Brain pericyte (primary cell): Measurements from ENCODE around the gene TMPRSS11A.

Experiments
- DNase-seq: peaks from one replicate; pipeline ENCODE4 v3.0.0-alpha.2; 2012; ENCODE audit warnings: low read depth, low spot score

Gene TMPRSS11A

DNA sequence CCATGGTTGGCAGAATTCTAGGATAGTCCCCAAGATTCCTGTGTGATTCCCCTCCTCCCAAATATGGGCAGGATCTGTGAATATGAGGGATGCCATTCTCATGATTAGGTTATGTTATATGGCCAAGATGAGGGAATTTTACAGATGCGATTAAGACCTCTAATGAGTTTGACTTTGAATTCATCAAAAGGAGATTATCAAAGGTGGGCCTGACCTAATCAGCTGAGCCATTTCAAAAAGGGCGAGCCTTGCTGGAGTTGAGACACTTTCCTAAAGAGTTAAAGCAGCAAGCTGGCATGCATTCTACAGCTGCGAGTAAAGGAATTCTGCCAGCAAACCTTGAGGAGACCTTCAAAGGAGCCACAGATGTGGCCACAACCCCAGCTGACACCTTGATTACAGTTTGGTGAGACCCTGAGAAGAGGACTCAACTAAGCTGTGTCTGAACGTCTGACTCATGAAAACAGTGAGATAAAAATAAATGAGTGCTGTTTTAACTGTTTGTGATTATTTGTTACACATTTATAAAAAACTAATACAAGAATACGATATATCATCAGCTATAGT is 47.8 kb downstream of the TMPRSS11A start:
- DNase-seq = no peak

DNA sequence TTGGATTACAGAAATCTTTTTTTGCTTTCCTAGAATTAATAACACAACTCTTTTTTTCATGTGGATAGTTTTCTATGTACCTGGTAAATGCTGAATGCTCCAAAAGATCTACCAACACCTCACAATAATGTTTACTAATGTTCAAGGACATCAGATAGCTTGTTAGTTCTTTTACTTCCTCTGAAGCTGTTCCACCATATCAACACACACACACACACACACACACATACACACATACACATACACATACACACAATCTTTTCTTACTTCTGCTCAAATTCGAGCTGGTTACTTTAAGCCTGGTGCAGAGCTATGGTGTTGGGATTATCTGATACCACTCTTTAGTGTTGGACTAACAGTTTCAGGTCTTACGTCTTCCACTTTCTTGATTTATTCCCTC is 51.2 kb downstream of the TMPRSS11A start:
- no peak for DNase-seq

DNA sequence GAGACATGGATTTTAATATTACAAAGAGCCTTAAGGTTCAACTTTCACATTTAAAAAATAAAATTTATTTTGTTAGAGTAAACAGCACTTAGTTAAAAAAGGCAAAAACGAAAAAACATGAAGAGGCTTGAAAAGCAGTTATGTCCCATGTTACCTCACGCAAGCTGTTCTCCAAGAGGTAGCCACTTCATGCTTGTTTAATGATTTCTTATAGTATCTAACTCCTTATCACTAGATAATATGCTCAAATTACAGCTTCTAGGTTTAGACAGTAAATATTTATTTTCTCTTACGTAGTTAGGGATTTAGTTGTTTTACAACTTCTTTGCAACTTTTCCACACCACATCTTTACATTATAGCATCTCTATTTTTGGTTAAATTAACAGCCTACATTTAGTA is 51.7 kb downstream of the TMPRSS11A start:
- DNase-seq = no peak

DNA sequence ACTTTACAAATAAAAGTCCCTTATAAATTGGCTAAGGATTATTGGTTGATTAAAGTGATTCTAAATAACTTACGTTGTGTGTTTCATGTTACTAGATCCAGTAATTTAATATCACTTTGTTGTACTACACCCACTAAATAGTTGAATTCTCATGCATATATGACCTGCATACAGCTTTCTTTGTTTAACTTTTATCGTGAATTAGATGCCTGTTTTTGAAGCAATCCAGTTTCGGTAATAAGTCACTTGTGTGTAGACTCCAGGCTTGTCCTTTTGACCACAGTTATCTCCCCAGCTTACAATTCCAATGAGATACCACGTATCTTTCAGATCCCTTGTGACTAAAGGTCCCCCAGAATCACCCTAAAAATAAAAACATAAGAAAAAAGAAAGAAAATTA is 52.2 kb downstream of the TMPRSS11A start:
- DNase-seq = no peak

DNA sequence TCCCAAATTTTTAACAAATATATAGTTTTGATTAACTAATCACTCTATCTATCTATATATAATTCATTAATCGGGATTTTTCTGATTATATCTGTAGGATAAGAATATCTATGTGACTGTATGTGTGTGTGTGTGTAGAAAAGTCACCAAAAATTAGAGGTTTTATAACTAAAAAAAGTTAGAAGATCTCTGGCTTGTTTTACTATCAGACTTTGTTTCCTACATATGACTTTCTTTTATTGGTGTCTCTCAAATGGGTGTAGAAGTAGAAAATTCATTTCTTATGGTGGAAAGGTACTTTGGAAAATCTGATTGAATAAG is 52.7 kb downstream of the TMPRSS11A start:
- DNase-seq = no peak

DNA sequence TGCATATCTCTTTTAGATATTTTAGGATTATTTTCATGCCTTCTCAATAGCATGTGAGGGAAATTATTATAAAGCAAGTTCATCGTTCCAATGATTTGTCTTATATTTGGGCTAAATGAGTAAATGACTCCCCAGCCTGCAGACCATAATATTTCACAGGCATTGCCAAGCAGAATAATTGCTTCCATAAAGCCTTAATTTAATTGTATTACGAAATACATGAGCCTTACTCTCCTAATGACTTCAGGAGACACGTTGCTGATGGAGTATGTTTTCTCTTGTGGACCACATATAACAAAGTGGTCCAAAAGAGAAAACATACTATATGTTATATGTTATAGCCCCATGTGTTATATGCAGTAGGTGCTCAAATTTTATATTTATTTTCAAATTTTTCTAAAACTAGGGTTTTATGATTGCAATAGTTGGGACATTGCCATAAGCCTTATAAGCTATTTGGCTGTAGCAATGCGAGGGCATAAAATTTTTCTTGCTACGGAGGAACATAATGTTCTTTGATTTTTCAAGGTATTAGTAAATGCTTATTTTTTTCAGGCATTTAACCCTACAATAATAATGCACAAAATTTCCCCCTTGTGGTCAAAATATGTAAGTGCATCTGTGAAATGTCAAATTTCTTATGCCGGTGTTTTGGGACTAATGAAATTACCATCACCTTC is 53.2 kb downstream of the TMPRSS11A start:
- DNase-seq = no peak

DNA sequence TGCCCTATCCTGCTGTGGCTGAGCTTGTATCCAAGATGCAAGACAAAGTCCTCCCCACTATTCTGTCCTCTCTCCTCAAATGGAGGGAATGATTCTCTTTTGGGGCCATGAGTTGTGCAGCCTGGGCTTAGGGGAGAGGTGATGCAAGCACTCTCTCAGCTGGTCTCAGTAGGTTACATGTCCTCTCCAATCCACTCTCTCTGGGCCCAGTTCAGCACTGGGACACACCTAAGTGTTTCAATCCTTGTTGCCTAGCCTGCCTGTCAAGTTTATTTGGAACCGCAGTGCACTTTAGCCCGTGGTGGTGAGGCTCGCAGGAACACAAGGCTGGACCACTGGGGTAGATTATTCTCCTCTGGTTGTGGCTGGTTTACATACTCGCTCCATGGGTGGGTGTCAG is 55.6 kb downstream of the TMPRSS11A start:
- DNase-seq = no peak

DNA sequence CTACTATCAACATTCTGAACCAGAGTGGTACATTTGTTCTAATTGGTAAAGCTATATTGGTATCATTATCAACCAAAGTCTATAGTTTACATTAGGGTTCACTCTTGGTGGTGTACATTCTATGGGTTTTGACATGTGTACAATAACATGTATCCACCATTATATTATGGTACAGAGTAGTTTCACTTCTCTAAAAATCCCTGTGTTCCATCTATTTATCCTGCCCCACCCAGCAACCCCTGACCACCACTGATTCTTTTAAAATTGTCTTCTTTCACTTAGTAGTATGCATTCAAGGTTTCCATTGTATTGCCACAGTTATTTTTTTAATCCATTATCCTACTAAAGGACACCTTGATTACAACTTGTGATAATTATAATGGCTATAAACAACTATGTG is 64.2 kb downstream of the TMPRSS11A start:
- DNase-seq = no peak

DNA sequence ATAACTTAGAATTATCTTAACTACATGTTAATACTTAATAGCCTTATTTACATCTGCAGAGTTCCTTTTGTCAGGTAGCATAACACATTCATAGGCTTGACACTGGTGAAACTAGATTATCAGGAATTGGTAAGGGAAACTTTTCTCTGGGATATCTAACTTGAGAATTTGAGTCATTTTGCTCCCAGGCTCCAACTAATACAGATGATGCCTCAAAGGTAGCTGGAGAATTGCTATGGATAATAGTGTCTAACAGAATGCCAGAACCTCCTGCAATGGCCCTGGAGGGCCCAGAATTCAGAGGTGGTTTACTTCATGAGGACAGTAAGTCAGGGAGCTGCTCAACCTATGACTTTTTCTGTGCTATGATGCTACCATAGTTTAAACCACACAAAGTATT is 65.6 kb downstream of the TMPRSS11A start:
- no peak for DNase-seq

DNA sequence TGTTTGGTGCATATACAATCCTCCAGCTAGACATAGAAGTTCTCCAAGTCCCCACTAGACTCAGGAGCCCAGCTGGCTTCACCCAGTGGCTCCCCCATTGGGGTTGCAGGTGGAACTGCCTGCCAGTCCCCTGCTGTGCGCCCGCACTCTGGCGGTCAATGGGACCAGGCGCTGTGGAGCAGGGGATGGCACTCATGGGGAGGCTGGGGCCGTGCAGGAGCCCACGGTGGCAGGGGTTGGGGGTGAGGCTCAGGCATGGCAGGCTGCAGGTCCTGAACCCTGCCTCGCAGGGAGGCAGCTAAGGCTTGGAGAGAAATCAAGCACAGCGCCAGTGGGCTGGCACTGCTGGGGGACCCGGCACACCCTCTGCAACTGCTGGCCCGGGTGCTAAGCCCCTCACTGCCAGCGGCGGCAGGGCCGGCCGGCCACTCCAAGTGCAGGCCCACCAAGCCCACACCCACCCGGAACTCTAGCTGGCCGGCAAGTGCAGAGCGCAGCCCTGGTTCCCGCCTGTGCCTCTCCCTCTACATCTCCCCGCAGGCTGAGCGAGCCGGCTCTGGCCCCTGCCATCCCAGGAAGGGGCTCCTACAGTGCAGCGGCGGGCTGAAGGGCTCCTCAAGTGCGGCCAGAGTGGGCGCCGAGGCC is 66.8 kb downstream of the TMPRSS11A start:
- no peak for DNase-seq

DNA sequence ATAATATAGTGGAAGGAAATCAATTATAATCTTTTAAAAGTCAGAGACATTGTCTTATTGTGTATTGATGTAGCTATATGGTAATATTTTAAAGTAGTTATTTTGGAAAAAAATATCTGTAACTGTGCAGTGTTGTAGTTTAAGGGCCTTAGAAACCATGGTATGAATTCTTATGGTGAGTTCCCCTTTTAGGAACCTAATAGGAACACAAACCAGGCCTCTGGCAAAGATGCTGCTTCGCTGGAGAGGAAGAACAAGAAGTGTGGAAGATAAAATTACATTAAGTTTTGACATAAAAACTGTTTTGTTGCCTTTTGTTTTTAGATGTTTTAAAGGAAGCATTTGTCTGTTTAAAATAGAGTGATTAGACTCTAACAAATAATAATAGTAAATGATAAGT is 68.6 kb downstream of the TMPRSS11A start:
- no peak for DNase-seq

DNA sequence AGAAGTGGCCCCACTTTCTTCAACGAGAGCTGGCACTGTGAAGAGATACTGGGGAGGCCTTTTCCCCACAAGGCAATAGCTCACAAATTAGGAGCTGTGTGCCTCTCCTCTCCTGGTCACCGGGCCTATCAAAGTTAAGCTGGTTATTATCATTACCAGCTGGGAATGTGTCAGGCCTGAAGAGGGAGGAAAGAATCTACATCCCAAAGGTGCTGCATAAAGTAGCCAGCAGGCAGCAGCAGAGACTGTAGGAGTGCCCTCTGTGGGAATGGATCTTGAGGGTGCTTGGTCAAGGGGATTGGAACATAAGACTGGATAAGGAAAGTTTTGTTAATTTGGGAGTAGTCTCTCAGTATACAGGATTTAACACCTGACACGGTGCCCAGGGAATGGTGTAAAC is 70.4 kb downstream of the TMPRSS11A start:
- DNase-seq = no peak

DNA sequence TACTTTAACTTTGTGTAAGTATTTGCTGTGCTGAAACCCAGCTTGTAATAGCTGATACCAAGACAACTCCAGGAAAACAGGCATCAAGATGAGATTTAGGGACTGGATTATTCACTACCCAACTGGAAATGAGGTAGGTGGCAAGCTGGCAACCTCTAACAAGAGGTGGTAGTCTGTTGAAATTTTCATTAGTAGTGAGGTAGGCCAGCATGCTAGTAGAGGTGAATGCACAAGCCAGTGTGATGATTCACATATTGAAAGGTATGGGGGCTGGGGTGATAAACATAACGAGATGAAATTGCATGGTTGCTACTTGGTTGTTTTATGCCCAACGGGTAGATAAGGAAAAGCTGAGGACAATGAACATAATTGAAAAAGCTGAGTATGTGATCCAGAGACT is 71.0 kb downstream of the TMPRSS11A start:
- no peak for DNase-seq

DNA sequence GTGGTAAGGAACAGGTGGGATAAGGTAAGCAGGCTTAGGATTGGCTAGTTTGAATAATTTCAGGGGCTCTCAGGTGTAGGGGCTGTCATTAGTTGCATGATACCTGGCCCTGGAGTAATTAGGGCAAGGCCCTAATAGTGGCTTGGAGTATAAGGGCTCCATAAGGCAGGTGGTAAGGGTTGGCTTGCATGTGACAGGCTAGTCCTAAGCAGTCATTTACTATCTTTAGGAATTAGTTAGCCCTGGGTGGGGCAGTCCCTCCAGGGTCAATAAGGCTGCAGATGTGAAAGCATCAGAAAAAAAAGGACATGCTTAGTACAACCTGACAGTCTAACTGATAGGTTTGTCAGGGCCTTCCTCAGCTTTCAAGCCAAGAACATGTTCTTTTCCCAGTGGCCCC is 71.6 kb downstream of the TMPRSS11A start:
- DNase-seq = no peak

DNA sequence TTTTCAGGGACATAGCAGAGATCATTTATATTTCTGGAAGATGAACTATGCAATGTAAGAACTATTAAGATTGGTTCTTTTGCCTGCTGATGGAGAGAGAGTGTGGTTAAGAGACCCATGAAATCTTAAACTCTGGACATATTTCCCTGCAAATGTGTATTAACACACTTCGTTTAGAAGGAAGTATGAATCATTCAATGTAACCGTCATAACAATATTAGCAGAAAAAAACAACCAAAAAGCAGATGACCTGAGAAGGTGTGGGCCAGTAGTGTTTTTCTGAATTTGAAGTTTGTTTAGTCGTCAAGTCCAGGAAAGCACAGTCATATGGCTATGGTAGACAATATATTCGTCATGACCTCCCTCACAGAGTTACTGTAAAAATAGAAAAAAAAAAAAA is 77.0 kb downstream of the TMPRSS11A start:
- no peak for DNase-seq

DNA sequence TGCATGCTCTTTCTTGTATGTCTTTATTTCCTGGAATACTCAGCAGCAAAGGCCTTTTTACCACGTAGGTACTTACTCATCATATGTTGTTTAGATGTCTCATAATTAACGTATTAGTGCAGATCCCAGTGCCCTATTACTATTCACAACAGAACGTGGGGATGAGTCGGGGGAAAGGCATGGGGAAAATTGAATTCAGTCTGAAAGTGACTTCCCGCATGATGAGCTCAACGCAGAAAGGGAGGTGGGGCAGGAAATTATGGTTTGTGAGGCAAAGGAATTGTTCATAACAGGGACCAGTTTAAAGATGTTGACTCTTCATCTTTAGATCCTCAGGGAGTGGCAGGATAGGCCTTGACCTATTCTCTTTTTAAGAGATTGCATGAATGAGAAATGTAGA is 77.5 kb downstream of the TMPRSS11A start:
- DNase-seq = no peak

DNA sequence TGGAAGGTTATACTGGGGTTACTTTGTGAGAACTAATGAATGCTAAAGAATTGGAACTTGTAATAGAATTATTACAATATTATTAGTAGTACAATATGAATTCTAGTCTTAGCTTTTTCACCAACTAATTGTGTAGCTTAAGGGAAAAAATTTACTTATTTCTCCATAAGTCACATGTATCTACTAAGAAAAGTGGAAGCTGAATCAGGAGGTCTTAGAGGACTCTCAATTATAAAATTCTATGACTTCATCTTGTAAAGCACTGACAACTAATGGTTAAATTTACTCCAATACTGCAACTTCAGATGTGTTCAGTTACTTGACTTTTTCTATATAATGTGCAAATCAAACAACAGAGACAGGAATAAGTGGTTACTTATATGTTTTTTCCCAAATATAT is 78.6 kb downstream of the TMPRSS11A start:
- DNase-seq = no peak

DNA sequence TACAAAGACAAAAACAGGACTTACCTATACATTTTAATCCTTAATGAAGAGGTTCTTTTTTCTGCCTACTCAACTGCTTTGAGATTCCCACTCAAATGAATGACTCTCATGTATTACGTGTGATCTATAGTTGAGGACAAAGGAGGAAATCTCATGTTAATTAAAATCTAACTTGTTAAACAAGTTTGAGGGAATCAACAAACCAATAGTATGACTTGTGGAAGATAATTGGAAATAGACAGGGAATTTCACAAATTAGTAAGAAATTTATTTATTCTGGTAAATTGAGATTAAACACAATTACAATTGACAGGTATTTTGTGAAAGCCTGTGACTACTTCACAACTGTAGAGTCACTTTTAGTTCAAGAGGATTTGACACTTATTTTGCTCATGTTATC is 79.4 kb downstream of the TMPRSS11A start, which contains the start of gene TMPRSS11D:
Gene TMPRSS11D (minus strand): TSS at position 101 of the 400 bp plus-strand sequence. CDS start 69 bp downstream, at position 32.
- no peak for DNase-seq

DNA sequence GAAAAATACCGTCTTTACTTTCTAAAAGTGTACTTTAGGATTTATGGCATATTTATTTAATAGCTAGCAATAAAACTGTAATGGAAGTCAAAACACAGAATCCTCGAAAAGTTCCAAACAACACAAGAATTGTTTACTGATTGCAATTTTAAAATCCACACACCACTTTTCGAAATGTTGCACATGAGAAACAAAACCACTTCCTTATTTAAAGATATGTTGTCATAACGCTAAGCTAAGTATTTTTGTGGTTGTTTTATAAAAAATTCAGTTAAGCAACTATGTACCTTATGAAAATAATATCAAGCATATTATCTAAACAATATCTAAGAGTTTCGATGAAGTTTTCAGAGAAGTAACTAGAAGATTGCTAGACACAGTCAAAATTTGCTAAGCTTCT is 79.8 kb downstream of the TMPRSS11A start:
- no peak for DNase-seq

DNA sequence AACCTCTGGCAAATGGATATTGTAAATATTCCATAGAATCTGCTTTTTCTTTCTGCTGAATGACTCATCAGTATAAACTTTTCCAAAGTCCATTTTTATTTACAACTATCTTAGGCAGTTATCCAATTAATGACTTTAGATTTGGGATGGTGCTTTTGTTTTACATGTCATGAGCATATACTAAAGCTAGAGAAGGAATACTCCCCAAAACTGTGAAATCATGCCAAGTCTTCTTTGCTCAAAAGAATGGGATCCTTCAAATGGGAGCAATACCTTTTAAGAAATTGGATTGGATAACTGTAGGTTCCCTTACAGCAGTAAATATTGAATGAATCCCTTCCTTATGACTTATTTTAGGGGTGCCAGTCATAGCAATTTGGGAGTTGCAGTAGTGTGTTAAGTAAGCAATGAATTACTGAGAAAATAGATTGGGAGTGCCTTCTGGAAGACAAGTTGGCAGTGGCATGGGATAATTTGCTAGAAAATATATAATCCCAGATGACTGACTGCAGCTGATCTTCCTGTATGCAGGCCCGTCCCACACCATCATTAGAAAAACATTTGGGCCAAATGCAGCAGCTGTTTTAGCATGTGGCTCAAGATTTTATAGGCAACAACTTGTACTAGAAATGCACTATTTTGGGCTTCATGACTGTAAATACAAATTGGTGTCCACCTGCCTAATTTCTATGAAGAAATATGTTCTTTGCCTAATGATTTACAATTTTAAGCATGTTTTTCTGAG is 82.3 kb downstream of the TMPRSS11A start:
- DNase-seq = no peak

DNA sequence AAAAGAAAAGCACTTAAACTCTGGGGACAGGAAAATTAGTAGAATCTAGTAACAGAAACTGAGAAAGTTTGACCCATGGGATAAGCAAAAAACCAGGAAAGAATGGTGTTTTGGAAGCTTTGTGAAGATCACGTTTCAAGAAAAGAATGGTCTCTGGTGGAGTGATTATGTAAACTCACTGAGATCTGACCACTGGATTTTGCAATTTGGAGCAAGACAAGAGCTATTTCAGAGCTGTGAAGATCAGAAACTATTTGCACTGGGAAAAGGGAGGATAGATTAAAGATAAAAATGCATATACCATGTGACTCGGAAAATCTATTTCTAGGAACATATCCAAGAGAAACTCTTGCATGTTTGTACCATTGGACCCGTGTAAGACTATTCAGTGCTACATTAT is 83.8 kb downstream of the TMPRSS11A start:
- DNase-seq = no peak

DNA sequence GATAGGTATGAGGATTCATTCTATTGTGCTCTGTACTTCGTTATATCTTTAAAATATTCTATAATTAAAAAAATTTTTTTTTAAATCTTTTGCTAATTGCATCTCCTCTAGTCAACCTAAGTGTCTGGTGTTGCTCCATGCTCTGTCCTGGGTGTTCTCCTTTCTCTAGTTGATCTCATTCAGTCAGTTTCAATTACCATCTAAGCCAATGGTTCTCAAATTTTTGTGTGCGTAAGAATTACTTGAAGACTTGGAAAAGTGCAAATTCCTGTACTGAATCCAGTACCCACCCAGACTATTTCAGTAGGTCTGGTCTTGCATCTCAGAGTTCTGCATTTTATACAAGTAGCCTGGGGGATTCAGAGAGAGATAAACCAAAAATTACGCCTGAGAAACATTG is 86.2 kb downstream of the TMPRSS11A start:
- no peak for DNase-seq

DNA sequence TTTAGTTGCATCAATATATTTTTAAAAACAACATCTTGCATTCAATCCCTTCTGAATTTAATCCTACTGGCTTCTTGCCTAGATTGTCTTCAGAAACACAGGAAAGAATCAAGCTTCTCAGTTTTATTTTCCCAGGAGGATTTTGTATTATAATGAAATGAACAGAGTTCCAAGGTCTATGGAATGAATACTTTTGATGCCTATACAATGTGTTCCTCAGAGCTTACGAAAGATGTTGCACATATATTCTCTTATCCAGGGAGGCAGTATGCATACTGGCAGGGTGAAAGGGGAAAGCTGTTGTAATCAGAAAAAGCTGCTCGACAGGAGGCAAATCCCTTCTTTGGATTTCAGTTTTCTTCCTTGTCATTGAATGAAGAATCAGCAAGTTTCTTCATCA is 88.3 kb downstream of the TMPRSS11A start:
- no peak for DNase-seq
